Mucosa of gallbladder (tissue), 1 donor: ENCODE data around the gene SLC35B2. TPM values are rescaled to one million over a fixed set of nuclear protein-coding genes. Genes with fewer than 3 reads are reported as not detected.

ENCODE experiments used
- DNase-seq: peaks from one replicate; pipeline ENCODE4 v3.0.0-alpha.2; 2020; ENCODE audit warnings: low spot score
- total RNA-seq: library from RNA; stranded (reverse); gene quantifications from one replicate; pipeline ENCODE4 v1.2.1, GENCODE V29; 2021
- donor health status: DM: no; HTN: no; CAD: no.

Gene SLC35B2
- total RNA-seq, 1 donor from 2014 or later = 50.8 TPM

DNA sequence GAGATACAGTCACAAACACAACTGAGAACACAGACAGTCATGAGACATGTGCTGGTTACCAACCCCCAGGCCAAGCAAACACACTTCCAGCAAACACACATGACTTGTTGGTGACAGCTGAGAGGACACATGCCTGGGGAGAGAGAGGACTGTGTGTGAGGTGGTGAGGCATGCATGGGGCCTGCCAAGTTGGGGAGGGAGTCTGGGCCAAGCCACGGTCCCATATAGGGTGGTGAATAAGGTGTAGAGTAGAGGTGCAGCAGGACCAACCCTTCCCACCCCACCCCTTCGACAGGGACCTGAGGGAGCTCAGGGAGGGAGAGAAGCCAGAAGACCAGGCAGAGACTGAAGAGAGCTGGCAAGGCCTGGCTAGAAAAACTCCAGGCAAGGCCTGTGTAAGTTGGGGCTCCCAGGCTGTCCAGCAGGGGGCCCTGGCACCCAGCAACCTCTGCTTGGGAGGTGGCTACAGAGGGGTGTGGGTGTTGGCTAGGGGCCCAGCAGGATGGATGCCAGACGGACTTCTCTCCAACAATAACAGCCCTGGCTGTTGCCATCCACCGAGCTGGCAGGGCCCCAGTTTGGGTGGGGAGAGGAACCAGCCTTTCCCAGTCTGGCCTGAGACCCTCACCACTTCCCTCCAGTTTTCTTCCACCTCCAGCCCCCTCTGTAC is 35.9 kb downstream of the SLC35B2 start:
- DNase-seq = peak; percentile 94

DNA sequence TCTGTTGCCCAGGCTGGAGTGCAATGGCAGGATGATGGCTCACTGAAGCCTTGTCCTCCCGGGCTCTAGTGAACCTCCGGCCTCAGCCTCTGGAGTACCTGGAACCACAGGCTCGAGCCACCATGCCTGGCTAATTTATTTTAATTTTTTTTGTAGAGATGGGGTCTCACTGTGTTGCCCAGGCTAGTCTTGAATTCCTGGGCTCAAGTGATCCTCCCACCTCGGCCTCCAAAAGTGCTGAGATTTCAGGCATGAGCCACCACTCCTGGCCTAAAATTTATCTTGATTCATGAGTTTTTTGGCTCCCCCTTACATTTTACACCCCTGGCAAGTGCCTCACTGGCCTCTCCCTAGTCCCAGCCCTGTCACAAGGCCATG is 36.4 kb downstream of the SLC35B2 start:
- DNase-seq = no peak

DNA sequence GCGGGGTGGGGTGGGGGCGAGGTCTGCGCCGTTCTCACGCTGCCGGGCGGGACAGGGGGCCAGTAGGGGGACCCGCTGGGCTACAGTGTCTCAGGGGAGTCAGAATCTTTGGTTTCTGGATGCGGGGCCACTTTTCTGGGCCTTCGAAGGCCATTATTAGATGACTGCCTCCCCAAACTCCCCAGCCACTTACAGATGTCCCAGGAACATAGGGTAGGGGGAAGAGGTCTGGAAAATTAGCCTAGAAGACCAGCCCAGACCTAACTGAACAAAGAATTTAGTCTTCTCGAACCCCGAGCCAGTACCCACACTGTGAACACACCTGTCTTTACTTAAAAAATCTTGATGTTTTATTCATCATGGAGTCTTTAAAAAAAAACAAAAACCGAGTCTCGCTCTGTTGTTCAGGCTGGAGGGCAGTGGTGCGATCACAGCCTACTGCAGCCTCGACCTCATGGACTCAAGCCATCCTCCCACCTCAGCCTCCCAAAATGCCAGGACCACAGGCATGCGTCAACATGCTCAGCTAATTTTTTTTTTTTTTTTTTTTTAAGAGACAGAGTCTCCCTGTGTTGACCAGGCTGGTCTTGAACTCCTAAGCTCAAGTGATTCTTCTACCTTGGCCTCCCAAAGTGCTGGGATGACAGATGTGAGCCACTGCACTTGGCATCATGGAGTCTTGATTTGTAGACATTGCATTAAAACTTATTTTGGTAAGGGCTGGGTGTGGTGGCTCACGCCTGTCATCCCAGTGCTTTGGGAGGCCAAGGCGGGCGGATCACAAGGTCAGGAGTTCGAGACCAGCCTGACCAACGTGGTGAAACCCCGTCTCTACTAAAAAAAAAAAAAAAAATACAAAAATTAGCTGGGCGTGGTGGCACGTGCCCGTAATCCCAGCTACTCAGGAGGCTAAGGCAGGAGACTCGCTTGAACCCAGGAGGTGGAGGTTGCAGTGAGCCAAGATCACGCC is 37.2 kb downstream of the SLC35B2 start:
- DNase-seq = no peak

DNA sequence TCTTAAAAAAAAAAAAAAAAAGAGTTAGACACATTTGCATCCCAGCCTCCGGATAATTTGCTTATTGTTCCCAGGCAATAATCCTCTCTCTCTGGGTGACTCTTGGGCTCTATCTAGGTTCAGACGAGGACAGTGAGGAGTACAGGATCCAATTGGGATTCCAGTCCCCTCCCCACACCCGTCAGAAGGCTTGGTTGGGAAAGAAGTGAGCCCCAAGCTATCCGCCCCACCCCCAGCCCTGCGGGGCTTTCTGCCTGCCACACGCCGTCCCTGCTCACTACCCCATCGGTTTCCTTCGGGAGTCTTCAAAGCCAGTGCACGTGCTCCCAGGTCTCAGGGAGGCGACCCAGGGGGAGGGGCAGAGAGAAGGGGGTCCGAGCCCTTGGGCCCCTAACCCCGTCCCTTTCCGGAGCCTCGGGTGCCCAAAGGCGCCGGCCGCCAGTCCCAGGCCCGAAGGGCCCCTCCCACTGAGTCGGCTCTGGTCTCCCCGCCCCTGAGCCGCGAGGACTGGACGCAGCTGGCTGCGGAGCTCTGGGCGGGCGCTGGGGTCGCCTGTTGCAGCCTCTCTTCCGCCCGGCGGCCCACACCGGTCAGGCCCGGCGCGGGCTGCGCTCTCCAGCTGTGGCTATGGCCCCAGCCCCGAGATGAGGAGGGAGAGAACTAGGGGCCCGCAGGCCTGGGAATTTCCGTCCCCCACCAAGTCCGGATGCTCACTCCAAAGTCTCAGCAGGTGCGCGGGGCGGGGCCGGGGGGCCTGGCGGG is 38.1 kb downstream of the SLC35B2 start:
- peak; percentile 79 for DNase-seq

DNA sequence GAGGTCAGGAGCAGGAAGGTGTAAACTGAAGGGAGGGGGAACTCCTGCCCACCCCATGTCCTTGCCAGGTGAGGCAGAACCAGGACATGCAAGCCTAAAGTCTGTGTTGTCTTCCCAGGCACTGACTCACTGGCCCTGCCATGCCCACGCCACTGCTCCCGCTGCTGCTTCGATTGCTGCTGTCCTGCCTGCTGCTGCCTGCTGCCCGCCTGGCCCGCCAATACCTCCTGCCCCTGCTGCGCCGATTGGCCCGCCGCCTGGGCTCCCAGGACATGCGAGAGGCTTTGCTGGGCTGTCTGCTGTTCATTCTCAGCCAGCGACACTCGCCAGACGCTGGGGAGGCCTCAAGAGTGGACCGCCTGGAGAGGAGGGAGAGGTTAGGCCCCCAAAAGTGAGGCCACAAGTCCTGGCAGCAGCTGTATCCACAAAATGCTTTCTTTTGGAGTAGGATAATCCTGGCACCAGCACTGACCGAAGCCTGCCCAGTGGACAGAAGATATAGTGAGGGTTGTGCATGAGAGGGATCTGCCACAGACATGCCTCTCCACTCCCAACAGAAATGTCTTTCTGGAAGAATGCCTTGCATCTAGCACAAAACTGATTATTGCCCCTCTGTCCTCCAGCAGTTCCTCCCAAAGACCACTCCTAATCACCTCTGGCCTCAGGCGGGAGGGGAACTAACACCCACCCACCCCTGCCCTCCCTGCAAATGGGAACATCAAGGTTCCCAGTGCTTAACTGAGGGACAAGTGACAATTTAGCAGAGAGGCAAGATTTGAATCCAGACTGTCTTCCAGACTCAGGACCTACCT is 39.8 kb downstream of the SLC35B2 start:
- no peak for DNase-seq

DNA sequence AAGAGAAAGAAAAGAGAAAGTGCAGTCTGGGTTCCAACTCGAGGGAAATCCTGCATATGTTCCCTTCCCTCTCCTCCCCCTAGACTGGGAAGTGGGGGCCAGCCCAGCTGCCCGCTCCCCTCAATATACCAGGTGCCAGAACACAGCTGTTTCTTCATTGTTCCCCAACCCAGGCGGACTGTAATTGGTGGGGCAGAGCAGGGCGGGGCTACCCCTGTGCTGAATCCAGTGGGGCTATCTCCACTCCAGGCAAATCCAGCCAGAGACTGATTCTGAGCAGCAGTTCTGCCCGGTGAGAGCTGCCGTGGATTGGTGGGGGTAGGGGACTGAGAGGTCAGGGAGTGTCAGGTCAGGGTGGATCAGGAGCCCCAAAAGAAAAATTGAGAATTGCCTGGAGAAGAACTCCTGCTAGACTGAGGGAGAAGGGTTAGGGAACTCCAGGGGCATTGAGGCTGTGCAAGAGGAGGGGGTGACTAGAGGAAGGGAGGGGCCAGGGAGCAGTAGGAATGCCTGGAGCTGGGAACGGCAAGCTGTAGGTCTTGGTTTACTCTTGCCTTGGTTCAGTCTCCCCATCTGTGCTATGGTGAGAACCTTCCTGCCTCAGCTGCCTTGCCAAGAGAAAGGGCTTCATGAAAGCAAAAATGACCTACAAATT is 40.5 kb downstream of the SLC35B2 start, which contains the start of gene MYMX:
Gene MYMX (plus strand): TSS at position 250 of the 655 bp plus-strand sequence. CDS start 546 bp downstream, outside the sequence.
- DNase-seq = no peak

DNA sequence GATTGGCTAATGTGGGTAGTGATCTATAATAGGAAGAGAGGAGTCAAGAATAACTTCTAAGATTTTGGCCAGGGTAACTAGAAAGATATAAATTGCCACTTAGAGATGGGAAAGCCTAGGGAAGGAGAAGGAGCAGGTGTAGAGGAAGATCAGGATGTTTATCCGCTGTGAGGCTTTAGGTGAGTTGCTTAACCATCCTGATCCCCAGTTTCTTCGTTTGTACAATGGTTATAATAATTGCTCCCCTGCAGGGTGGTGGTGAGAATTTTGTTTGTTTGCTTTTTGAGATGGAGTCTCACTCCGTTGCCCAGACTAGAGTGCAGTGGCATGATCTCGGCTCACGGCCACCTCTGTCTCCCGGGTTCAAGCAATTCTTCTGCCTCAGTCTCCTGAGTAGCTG is 43.0 kb downstream of the SLC35B2 start:
- DNase-seq = no peak

DNA sequence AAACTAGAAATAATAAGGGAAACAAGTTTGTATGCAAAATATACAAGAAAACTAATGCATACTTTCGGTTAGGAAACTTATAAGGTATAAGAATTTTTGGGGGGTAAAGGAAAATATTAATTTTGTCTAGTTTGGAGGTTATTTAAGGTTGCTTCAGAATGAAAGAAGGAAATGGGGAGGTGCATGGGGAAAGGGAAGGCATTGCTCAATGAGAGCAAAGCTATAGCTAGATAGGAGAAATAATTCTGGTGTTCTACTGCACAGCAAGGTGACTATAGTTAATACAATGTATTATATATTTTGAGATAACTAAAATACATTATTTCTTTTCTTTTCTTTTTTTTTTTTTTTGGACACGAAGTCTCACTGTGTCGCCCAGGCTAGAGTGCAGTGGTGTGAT is 46.0 kb downstream of the SLC35B2 start:
- DNase-seq = no peak

DNA sequence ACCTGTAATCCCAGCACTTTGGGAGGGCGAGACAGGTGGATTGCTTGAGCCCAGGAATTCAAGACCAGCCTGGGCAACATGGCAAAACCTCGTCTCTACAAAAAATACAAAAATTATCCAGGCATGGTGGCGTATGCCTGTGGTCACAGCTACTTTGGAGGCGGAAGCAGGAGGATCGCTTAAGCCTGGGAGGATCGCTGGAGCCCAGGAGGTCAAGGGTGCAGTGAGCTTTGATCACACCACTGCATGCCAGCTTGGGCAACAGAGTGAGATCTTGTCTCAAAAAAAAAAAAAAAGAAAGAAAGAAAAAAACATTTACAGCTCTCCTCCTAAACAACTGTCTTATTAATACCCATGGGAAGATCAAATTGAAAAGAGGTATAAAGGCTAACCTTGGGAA is 49.4 kb downstream of the SLC35B2 start:
- DNase-seq = no peak

Other genes starting within 250 kb of the SLC35B2 start
- gene MRPL14, start 130.1 kb downstream of the SLC35B2 start, total RNA-seq = 30.7 TPM
- 71.8 TPM for gene TMEM63B, start 130.0 kb downstream of the SLC35B2 start, total RNA-seq
- 0.95 TPM for gene CAPN11, start 98.7 kb downstream of the SLC35B2 start, total RNA-seq
- 0.26 TPM for gene MYMX, start 40.6 kb downstream of the SLC35B2 start, total RNA-seq
- 66.1 TPM for gene SLC29A1, start 33.9 kb downstream of the SLC35B2 start, total RNA-seq
- gene HSP90AB1, start 10.4 kb downstream of the SLC35B2 start, total RNA-seq = 893 TPM
- 10.9 TPM for gene NFKBIE, start 8.0 kb upstream of the SLC35B2 start, total RNA-seq
- gene TMEM151B, start 12.9 kb upstream of the SLC35B2 start, total RNA-seq = 0.12 TPM
- 28.6 TPM for gene AARS2, start 55.8 kb upstream of the SLC35B2 start, total RNA-seq
- not detected for gene SPATS1, start 85.1 kb upstream of the SLC35B2 start, total RNA-seq
- gene CDC5L, start 130.2 kb upstream of the SLC35B2 start, total RNA-seq = 18.8 TPM